Stimulated activated CD4-positive, alpha-beta T cell treated with anti-CD3 and anti-CD28 coated beads, Interleukin-15, amount 100 ng/mL, for 48 hours (primary cell): ENCODE results near the gene DOK7.
"Not testable (repeated sequence)": the region's sequence is repeated elsewhere in the genome, so short reads cannot be mapped to it uniquely, and the experiment has no call there.

Experiments
- DNase-seq, 2 donors: peaks; one replicate each; pipeline ENCODE4 v3.0.0-alpha.2; 2020; ENCODE audit warnings: low read depth in 2 of 2

The DOK7 gene

DNA sequence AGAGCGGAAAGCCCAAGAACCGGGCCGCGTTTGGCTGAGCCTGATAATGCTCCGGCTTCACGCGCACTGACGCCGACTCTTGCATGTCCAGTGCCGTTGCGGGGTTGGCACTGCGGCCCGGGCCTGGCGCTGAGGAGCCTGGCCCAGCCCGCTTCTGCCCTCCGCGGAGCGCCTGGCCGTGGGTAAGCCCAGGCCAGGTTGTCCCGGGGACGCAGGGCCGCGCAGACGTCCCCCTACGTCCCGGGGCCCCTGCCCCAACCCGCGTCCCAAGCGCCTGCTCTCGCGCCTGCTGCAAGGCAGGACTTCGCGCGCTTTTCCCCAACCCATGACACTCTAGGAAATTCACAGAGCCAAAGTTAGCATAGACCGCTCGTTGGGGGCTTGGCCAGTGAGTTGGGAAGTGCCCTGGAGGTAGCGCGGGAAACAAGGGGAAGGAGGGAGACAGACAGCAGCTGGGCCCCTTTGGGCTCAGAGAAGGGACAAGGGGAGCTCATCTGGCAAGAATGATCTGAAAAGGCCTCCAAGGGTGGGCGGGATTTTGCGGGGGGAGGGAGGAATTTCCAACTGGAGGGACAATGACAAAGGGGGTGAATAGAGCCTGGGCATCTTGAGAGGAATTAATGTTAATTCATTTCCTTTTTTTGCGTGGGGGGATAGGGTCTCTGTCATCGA, 69.8 kb downstream of the DOK7 start:
- no peak for DNase-seq

DNA sequence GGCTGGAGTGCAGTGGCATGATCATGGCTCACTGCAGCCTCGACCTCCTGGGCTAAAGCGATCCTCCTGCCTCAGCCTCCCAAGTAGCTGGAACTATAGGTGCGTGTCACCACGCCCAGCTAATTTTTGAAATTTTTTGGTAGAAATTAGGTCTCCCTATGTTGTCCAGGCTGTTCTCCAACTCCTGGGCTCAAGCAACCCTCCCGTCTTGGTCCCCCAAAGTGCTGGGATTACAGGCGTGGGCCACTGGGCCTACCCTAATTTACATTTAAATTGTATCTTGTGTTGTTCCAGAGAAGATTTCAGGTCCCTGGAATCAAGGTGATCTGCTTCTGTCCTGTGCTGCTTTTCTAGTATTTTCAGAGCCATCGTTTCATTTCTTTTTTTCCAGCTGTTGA, 70.3 kb downstream of the DOK7 start:
- DNase-seq = no peak

DNA sequence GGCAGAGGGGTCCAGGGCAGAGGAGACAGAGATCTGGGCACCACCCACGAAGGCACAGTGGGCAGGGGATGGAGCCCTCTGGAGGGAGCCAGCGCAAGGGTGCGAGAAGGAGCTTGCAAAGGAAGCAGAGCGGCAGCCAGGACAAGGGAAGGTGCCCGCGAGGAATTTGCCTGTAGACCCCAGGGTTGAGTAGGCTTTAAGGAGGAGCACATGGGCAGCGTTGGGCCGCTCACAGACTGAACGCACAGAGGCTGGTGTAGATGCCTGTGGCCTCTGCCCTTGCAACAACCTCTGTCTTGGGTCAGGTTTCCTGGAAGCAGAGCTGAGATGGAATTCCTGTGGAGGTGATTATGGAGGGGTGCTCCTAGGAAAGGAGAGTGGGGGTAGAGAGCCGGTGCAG, 72.7 kb downstream of the DOK7 start:
- not testable (repeated sequence) for DNase-seq

GRCh38 chr4:3538906-3539305, 75.8 kb downstream of the DOK7 start:
- DNase-seq = not testable (repeated sequence)

- DNase-seq = not testable (repeated sequence)
Measured at GRCh38 chr4:3543415-3543814, 80.3 kb downstream of the DOK7 start.
